A549 (cell line): ENCODE data around the gene MDH2. TPM values are rescaled to one million over a fixed set of nuclear protein-coding genes. Genes with fewer than 3 reads are reported as not detected.
A peak's percentile ranks its signal among the peaks of the same experiment; 100 is the strongest.

ENCODE experiments used
- ATAC-seq, 2 experiments: fragments of 200-7000 bp in 1 of 2; fragments of >200 bp in 1 of 2; cut with Nextera tagmentation in 1 of 2; cut with Tn5 transposase in 1 of 2; 3 replicates each; pipeline versions ENCODE4 v1.8.0 to v1.9.1; 2018 to 2020; ENCODE audit warnings: mild to moderate bottlenecking in 1 of 2, moderate library complexity in 1 of 2
- CTCF ChIA-PET: fragments of 300-600 bp; sonication (Branson Sonifier 250); formaldehyde crosslinking; extraction: SDS; loops from one replicate; lab custom pipeline; 2021; ENCODE audit warnings: antibody characterized with exemption, inconsistent platforms; lab: Yijun Ruan, JAX
- POLR2A ChIA-PET: fragments of 350-600 bp; formaldehyde crosslinking; extraction: SDS; loops from one replicate; lab custom pipeline; 2021; ENCODE audit warnings: antibody characterized with exemption, inconsistent platforms; lab: Yijun Ruan, JAX
- DNase-seq, 2 experiments: peaks; one replicate each; pipeline versions ENCODE4 v3.0.0 to v3.0.0-alpha.2; 2011 to 2016; ENCODE audit warnings: low read depth in 1 of 2, low spot score in 1 of 2
- FAIRE-seq: peaks from 2 replicates; lab custom pipeline; 2011; peaks lifted over from hg19 to GRCh38; lab: Jason Lieb, UNC
- H3K27ac ChIP-seq, 2 experiments: fragments of >200 bp; sonication (Bioruptor Twin); formaldehyde crosslinking; 3 replicates each; pipeline ENCODE4 v1.5.1; 2016 to 2017
- H3K4me1 ChIP-seq: fragments of >200 bp; sonication (Bioruptor Twin); formaldehyde crosslinking; 3 replicates; pipeline ENCODE4 v1.6.1; 2016
- H3K4me2 ChIP-seq: fragments of >200 bp; sonication (Bioruptor Twin); formaldehyde crosslinking; 3 replicates; pipeline ENCODE4 v1.6.1; 2016
- H3K4me3 ChIP-seq: fragments of >200 bp; sonication (Bioruptor Twin); formaldehyde crosslinking; 3 replicates; pipeline ENCODE4 v1.5.1; 2016
- H3K9me3 ChIP-seq: fragments of >200 bp; sonication (Bioruptor Twin); formaldehyde crosslinking; 3 replicates; pipeline ENCODE4 v1.6.1; 2016
- ATOH8 ChIP-seq: fragments of 250-450 bp; sonication (Bioruptor Pico); IDR thresholded peaks from 2 replicates; pipeline ENCODE4 v1.5.0; 2020; ENCODE audit warnings: low read depth, mild to moderate bottlenecking, moderate library complexity
- CHD2 ChIP-seq: fragments of 150-350 bp; IDR thresholded peaks from 2 replicates; pipeline ENCODE4 v1.6.1; 2014; ENCODE audit warnings: low read length; ENCODE audit not compliant: partially characterized antibody
- E2F6 ChIP-seq: IDR thresholded peaks from 2 replicates; pipeline ENCODE4 v1.6.1; 2012; ENCODE audit warnings: low read depth, borderline replicate concordance
- EHF ChIP-seq: fragments of 250-450 bp; sonication (Bioruptor Pico); IDR thresholded peaks from 2 replicates; pipeline ENCODE4 v1.5.0; 2020; ENCODE audit warnings: mild to moderate bottlenecking
- ESRRA ChIP-seq: fragments of 150-350 bp; IDR thresholded peaks from 2 replicates; pipeline ENCODE4 v1.6.1; 2014; ENCODE audit warnings: mild to moderate bottlenecking, low read length, borderline replicate concordance
- HDAC2 ChIP-seq: fragments of 200-600 bp; sonication (generic); IDR thresholded peaks from 2 replicates; pipeline ENCODE4 v1.6.1; 2016
- HOXB13 ChIP-seq: fragments of 250-450 bp; sonication (Bioruptor Pico); IDR thresholded peaks from 2 replicates; pipeline ENCODE4 v1.5.0; 2020; ENCODE audit warnings: low read depth, mild to moderate bottlenecking, moderate library complexity
- HOXB5 ChIP-seq: fragments of 250-450 bp; sonication (Bioruptor Pico); IDR thresholded peaks from 2 replicates; pipeline ENCODE4 v1.5.0; 2020; ENCODE audit warnings: mild to moderate bottlenecking, moderate library complexity
- JUNB ChIP-seq: fragments of >200 bp; sonication (Bioruptor Twin); formaldehyde crosslinking; IDR thresholded peaks from 2 replicates; pipeline ENCODE4 v1.6.1; 2016
- MAX ChIP-seq: IDR thresholded peaks from 2 replicates; pipeline ENCODE4 v1.6.1; 2012
- NFE2L2 ChIP-seq: fragments of 150-350 bp; conservative IDR thresholded peaks from 2 replicates; pipeline ENCODE4 v1.6.1; 2014; ENCODE audit warnings: low read length
- POLR2AphosphoS2 ChIP-seq: conservative IDR thresholded peaks from 2 replicates; pipeline ENCODE4 v1.6.1; 2012; ENCODE audit warnings: low read length, improper control_type of control experiment, inconsistent platforms
- RCOR1 ChIP-seq: fragments of 150-350 bp; IDR thresholded peaks from 2 replicates; pipeline ENCODE4 v1.6.1; 2014; ENCODE audit warnings: antibody characterized with exemption, low read length, low read depth
- REST ChIP-seq: fragments of 200-600 bp; sonication (generic); IDR thresholded peaks from 2 replicates; pipeline ENCODE4 v1.6.1; 2016; ENCODE audit warnings: antibody characterized with exemption, mild to moderate bottlenecking, moderate library complexity
- SMC3 ChIP-seq: fragments of >200 bp; sonication (Bioruptor Twin); formaldehyde crosslinking; IDR thresholded peaks from 3 replicates; pipeline ENCODE4 v1.6.1; 2018; ENCODE audit warnings: inconsistent platforms
- SREBF2 ChIP-seq: fragments of 450-650 bp; IDR thresholded peaks from 2 replicates; pipeline ENCODE4 v1.6.1; 2014; ENCODE audit warnings: mild to moderate bottlenecking, moderate library complexity
- USF2 ChIP-seq: fragments of 450-650 bp; IDR thresholded peaks from 2 replicates; pipeline ENCODE4 v1.6.1; 2014; ENCODE audit warnings: antibody characterized with exemption
- ZC3H11A ChIP-seq: fragments of 450-650 bp; IDR thresholded peaks from 2 replicates; pipeline ENCODE4 v1.6.1; 2014; ENCODE audit warnings: antibody characterized with exemption, mild to moderate bottlenecking
- WGBS: methylation state at CpG from one replicate; pipeline ENCODE4 v1.1.6; 2017; ENCODE audit errors: missing lambda C conversion rate; 5-methylcytosine and 5-hydroxymethylcytosine counted together
- polyA plus RNA-seq, 4 experiments: library from polyadenylated mRNA; depleted of rRNA in 3 of 4; stranded (reverse); fragments of >200 nt; fragmentation: RNase III in 1 of 4; extraction: RNeasy Plus Mini Kit Qiagen cat#74134 plus additional on column Dnase treatment in 1 of 4; gene quantifications; 2 replicates in 3 of 4; 3 replicates in 1 of 4; pipeline ENCODE4 v1.2.3, GENCODE V29; 2011 to 2017

The MDH2 gene
- polyA plus RNA-seq, 2 of the 4 experiments (the other 2 are of a cell fraction): 164 to 223 TPM

GRCh38 chr7:76063525-76063924 lies 15.6 kb downstream of the MDH2 start:
- FAIRE-seq: no peak
- Histone ChIP-seq H3K4me1 (peaks cover 28% of the 10 kb centered on the region), H3K9me3 (no peaks in the 10 kb centered on the region), H3K27ac (no peak overlapping the region), H3K4me3 (no peak overlapping the region), H3K4me2 (no peak overlapping the region)
- POLR2A ChIA-PET: interaction anchor here (0.5 kb wide), 1 partner anchor 86 kb away, joined by 3 read pairs; no protein-coding TSS in a partner anchor
- ATAC-seq: no peak
- CTCF ChIA-PET: interaction anchor here (1.0 to 2.1 kb wide), 2 partner anchors 69 to 199 kb away, joined by 3 to 7 read pairs; no protein-coding TSS in a partner anchor
- DNase-seq: no peak
- TF ChIP-seq SMC3 (0 out of 3 replicates have a peak, but pooled peaks have one; percentile 6), ZC3H11A (no peak)
- WGBS: 73% methylated on average over 10 of the region's 14 CpGs

GRCh38 chr7:76064208-76064970 lies 16.5 kb downstream of the MDH2 start:
- ATAC-seq: no peak
- Histone ChIP-seq H3K9me3 (no peaks in the 10 kb centered on the region), H3K4me2 (no peak overlapping the region), H3K4me3 (no peak overlapping the region), H3K27ac (no peak overlapping the region), H3K4me1 (peaks cover 37% of the 10 kb centered on the region)
- TF ChIP-seq USF2 (no peak), ATOH8 (CRISPR knock-in tag) (no peak), CHD2 (no peak), ZC3H11A (no peak), HOXB5 (CRISPR knock-in tag) (no peak), RCOR1 (no peak), E2F6 (no peak), POLR2AphosphoS2 (no peak)
- 98% methylated on average over 21 of the region's 24 CpGs for WGBS
- DNase-seq: no peak
- ChIA-PET POLR2A (no interaction called here), CTCF (interaction anchor here (0.6 to 2.1 kb wide), 4 partner anchors 10 to 331 kb away, joined by 3 to 7 read pairs (median 4); no protein-coding TSS in a partner anchor)
- no peak for FAIRE-seq

GRCh38 chr7:76065016-76065612 lies 17.2 kb downstream of the MDH2 start:
- DNase-seq (no peak), ATAC-seq (no peak)
- no peaks in the 10 kb centered on the region for H3K9me3 ChIP-seq
- CTCF ChIA-PET: interaction anchor here (1.4 to 10.8 kb wide), 4 partner anchors 9 to 197 kb away, joined by 4 to 151 read pairs (median 6); no protein-coding TSS in a partner anchor
- no peak overlapping the region for H3K4me3 ChIP-seq
- H3K4me1 ChIP-seq: peaks cover 44% of the 10 kb centered on the region
- POLR2A ChIA-PET: no interaction called here
- no peak overlapping the region for H3K27ac ChIP-seq
- H3K4me2 ChIP-seq: no peak overlapping the region
- no peak for TF ChIP-seq REST
- TF ChIP-seq ESRRA: no peak
- no peak for TF ChIP-seq SREBF2
- no peak for TF ChIP-seq HDAC2
- no peak for TF ChIP-seq MAX
- no peak for TF ChIP-seq NFE2L2
- TF ChIP-seq HOXB13 (CRISPR knock-in tag): no peak
- no peak for TF ChIP-seq JUNB
- TF ChIP-seq EHF (CRISPR knock-in tag): no peak
- TF ChIP-seq, all 56 proteins: peak for 0
- no peak for FAIRE-seq
- 89% methylated on average over 14 of the region's 14 CpGs for WGBS
